RWPE2 (cell line): ENCODE measurements around the gene FAM25G.
"Not testable (repeated sequence)": the region's sequence is repeated elsewhere in the genome, so short reads cannot be mapped to it uniquely, and the experiment has no call there.

Experiments used
- ATAC-seq: fragments of 200-7000 bp; cut with Tn5 transposase; 3 replicates; pipeline ENCODE4 v1.9.1; 2021; ENCODE audit warnings: low read depth
- DNase-seq: peaks from one replicate; pipeline ENCODE4 v3.0.0-alpha.2; 2020; ENCODE audit warnings: low spot score
- H3K27ac ChIP-seq: fragments of 450-650 bp; 2 replicates; pipeline ENCODE4 v1.5.1; 2017; ENCODE audit warnings: mild to moderate bottlenecking; ENCODE audit not compliant: poor library complexity, severe bottlenecking
- H3K27me3 ChIP-seq: fragments of 250-450 bp; sonication (Bioruptor Pico); 2 replicates; pipeline ENCODE4 v1.5.1; 2021; ENCODE audit warnings: mild to moderate bottlenecking, moderate library complexity; ENCODE audit not compliant: insufficient read depth, poor library complexity, severe bottlenecking
- H3K36me3 ChIP-seq: fragments of 250-450 bp; sonication (Bioruptor Pico); 2 replicates; pipeline ENCODE4 v1.5.1; 2020; ENCODE audit warnings: low read depth, mild to moderate bottlenecking, moderate library complexity
- H3K4me1 ChIP-seq: fragments of 250-450 bp; sonication (Bioruptor Pico); 2 replicates; pipeline ENCODE4 v1.5.1; 2021; ENCODE audit warnings: mild to moderate bottlenecking, moderate library complexity; ENCODE audit not compliant: insufficient read depth, poor library complexity, severe bottlenecking
- H3K4me3 ChIP-seq: fragments of 250-450 bp; sonication (Bioruptor Pico); 2 replicates; pipeline ENCODE4 v1.5.1; 2021; ENCODE audit warnings: mild to moderate bottlenecking, moderate library complexity; ENCODE audit not compliant: severe bottlenecking
- H3K9me3 ChIP-seq: fragments of 250-450 bp; sonication (Bioruptor Pico); 2 replicates; pipeline ENCODE4 v1.5.1; 2021; ENCODE audit warnings: mild to moderate bottlenecking, moderate library complexity; ENCODE audit not compliant: severe bottlenecking
- CTCF ChIP-seq: fragments of 450-650 bp; IDR thresholded peaks from one replicate; pipeline ENCODE4 v1.5.1; 2017; ENCODE audit warnings: mild to moderate bottlenecking, moderate library complexity; ENCODE audit not compliant: poor library complexity, severe bottlenecking

FAM25G gene

GRCh38 chr10:47462577-47463358 lies 28.7 kb downstream of the FAM25G start:
- peak; percentile 92 for ATAC-seq
- not testable (repeated sequence) for H3K9me3 ChIP-seq, H3K4me1 ChIP-seq, DNase-seq, H3K36me3 ChIP-seq, H3K27me3 ChIP-seq, H3K4me3 ChIP-seq
- H3K27ac ChIP-seq: peak overlapping the region; percentile 46

DNA sequence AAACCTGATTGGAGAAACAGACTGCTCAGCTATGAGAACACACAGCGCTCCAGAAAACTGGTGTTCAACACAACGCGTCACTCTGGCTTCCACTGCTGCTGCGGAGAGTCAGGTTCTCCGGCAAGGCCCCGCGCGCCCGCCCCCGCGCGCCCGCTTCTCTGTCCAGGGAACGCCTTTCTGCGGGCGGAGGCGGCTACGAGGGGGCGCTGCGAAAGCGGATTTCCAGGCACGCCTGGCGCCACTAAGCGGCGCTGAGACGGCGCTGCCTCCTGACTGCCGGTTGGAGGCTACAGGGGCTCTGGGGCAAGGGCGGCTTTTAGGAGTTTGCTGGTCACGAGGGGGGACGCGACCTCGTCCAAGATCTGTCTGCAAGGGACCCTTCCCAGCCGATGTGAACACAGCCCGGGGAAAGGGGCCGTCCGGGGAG lies 30.2 kb downstream of the FAM25G start:
- H3K4me3 ChIP-seq, H3K36me3 ChIP-seq, H3K4me1 ChIP-seq, H3K9me3 ChIP-seq, H3K27me3 ChIP-seq, DNase-seq: not testable (repeated sequence)
- peak overlapping the region; percentile 68 for H3K27ac ChIP-seq
- TF ChIP-seq CTCF: peak; percentile 37
- ATAC-seq: peak; percentile 21

DNA sequence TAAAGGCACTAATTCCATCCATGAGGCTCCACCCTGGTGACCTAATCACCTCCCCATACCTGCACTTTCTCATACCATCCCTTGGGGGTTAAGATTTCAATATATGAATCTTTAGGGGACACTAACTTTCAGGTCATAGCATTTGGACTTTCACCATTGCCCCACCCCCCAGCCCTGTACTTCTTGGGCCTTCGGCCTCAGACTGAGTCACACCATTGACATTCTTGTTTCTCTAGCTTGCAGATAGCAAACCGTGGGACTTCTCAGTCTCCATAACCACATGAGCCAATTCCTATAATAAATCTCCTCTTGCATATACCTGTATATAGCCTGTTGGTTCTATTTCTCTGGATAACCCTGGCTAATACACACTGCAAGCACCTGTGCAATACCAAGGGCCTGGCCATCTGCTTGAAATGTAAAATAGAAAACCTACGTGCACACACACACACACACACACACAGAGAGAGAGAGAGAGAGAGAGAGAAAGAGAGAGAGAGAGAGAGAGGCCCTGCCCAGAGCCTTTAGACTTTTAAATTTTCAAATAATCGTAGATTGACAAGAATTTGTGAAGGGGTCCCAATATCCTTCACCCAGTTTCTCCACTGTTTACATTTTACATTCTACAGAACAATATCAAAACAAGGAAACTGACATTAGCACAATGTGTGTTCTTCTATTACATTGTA lies 32.9 kb downstream of the FAM25G start:
- no peak overlapping the region for H3K27ac ChIP-seq
- DNase-seq: no peak
- no peak for ATAC-seq
- no peaks in the 10 kb centered on the region for H3K36me3 ChIP-seq
- no peaks in the 10 kb centered on the region for H3K27me3 ChIP-seq
- H3K4me3 ChIP-seq: no peak overlapping the region
- no peaks in the 10 kb centered on the region for H3K9me3 ChIP-seq
- no peak for TF ChIP-seq CTCF
- H3K4me1 ChIP-seq: peaks cover 5% of the 10 kb centered on the region

DNA sequence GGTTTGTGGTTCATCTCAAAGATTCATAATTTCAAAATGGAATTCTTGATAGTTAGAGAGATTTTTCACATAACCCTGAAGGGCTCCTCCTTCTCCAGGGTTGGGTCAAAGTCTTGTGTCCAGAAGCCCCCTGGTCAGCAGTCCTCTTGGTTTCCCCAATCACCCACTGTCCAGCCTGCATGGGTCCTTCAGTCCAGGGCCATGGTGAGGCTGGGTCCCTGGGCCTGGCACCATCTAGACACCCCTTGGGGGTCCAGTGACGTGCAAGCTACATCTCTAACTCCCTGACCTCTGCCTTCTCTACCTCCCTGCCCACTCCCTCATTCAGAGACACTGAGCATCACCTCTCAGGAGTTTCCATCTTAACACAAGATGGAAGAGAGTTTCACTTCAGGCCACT lies 33.7 kb downstream of the FAM25G start:
- Histone ChIP-seq H3K27ac (no peak overlapping the region), H3K36me3 (no peaks in the 10 kb centered on the region), H3K4me3 (no peak overlapping the region), H3K9me3 (no peaks in the 10 kb centered on the region), H3K4me1 (peaks cover 5% of the 10 kb centered on the region), H3K27me3 (no peaks in the 10 kb centered on the region)
- TF ChIP-seq CTCF: no peak
- no peak for DNase-seq
- ATAC-seq: no peak

GRCh38 chr10:47457528-47457820 lies 34.0 kb downstream of the FAM25G start:
- no peak overlapping the region for H3K27ac ChIP-seq
- ATAC-seq (no peak), DNase-seq (no peak)
- no peaks in the 10 kb centered on the region for H3K36me3 ChIP-seq
- H3K4me3 ChIP-seq: no peak overlapping the region
- no peak for TF ChIP-seq CTCF
- no peaks in the 10 kb centered on the region for H3K9me3 ChIP-seq
- peaks cover 5% of the 10 kb centered on the region for H3K4me1 ChIP-seq
- H3K27me3 ChIP-seq: no peaks in the 10 kb centered on the region
